Subcutaneous adipose tissue (tissue), 4 donors: Measurements from ENCODE around the gene KCTD6. TPM values are rescaled to one million over a fixed set of nuclear protein-coding genes. Genes with fewer than 3 reads are reported as not detected.

ENCODE experiments used
- CTCF ChIP-seq: fragments of 450-650 bp; IDR thresholded peaks from one replicate; pipeline ENCODE4 v1.5.1; 2016; ENCODE audit warnings: low read depth, mild to moderate bottlenecking, control low read depth, antibody characterized with exemption, moderate library complexity
- total RNA-seq, 4 donors: library from RNA; depleted of rRNA; stranded (reverse); fragments of >200 nt; gene quantifications; one replicate each; pipeline ENCODE4 v1.1.0, GENCODE V29; 2016

The KCTD6 gene
- total RNA-seq, 4 donors from 2014 or later = 13.9 to 17.8 (median 15.7) TPM

- TF ChIP-seq CTCF = no peak
Measured at GRCh38 chr3:58487140-58487886, 4.6 kb upstream of the KCTD6 start.

- TF ChIP-seq CTCF = no peak
Measured at GRCh38 chr3:58488967-58489366, 2.9 kb upstream of the KCTD6 start.

GRCh38 chr3:58490860-58491501, 915 bp upstream of the KCTD6 start:
- no peak for TF ChIP-seq CTCF

GRCh38 chr3:58492494-58492905, 604 bp downstream of the KCTD6 start:
- TF ChIP-seq CTCF = no peak

GRCh38 chr3:58494107-58494506, 2.2 kb downstream of the KCTD6 start:
- TF ChIP-seq CTCF = no peak

GRCh38 chr3:58495101-58495500, 3.2 kb downstream of the KCTD6 start:
- TF ChIP-seq CTCF = no peak

GRCh38 chr3:58496206-58496857, 4.4 kb downstream of the KCTD6 start:
- TF ChIP-seq CTCF = no peak
